Nasal cavity respiratory epithelium epithelial cell of viscerocranial mucosa (primary cell): ENCODE results near the gene SLC51A. TPM values are rescaled to one million over a fixed set of nuclear protein-coding genes. Genes with fewer than 3 reads are reported as not detected.

ENCODE experiments used
- total RNA-seq: library from RNA; depleted of rRNA; stranded (reverse); fragments of >200 nt; gene quantifications from 2 replicates; pipeline ENCODE4 v1.2.3, GENCODE V29; 2014

SLC51A gene
- not detected in 2 replicates for total RNA-seq

DNA sequence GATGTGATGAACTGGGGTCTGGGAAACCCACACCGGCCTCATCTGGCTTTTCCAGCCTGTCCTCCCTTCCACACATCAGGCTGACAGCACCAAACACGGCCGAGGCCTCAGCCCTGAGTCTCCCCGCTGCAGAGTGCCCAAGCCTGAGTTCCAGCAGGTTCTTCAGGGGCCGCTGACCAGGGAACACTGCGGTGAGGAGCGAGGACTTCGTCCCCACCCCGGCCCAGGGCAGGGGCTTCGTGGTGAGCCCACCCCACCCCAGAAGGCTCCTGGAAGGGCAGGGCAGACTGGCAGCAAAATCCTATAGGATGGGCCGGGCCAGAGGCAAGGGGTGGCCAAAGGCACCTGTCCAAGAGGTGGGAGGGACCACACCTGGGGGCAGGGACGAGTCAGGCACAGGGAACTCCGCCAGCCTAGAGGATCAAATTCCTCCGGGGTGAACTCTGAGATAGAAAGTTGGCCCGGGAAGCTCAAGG, at the start of gene SLC51A:
Gene SLC51A, plus strand, starts transcription at position 446 of the 476 bp plus-strand sequence. CDS start 179 bp downstream, outside the sequence.

DNA sequence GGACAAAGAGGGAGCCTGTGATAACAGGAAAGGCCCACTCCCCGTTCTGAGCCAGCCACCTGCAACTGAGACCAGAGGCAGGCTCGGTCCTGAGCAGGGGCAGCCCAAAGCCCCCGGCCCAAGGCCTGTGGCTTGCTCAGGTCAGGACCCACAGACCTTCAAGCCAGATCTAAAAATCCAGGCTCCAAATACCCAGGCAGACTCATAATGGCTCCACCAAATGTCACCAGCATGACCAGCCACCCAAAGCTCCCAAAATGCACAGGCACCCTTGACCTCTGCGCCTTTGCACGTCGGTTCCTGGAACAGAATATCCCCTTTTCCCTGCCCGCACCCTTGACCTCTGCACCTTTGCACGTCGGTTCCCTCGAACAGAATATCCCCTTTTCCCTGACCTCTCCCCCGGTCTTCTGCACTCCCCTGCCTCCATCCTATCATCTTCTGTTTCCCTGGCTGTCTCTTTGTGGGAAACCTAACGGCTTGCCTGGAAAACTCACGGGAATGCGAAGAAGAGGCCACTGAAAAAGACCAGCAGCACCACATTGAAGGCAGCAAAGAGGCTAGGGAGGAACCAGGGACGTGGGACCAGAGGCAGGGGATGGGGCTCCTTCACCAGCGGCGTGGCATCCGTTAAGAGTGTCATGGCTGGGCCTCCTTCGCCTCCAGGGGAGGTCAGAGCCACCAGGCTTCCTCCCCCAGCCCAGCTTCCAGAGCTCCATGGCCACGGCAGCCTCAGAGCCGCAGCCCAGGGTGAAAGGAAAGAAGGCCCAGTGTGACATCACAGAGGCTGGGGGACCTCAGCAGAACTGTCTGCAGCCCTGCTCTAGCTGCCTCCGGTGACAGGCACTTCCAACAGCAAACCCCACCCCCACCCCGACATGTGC, 5.4 kb upstream of the SLC51A start, which contains the start of gene ZDHHC19:
Gene ZDHHC19, minus strand, starts transcription at position 728 of the 884 bp plus-strand sequence. Its CDS starts 85 bp downstream, at position 643.

Other genes starting within 250 kb of the SLC51A start
- gene TFRC, start 134.4 kb upstream of the SLC51A start, total RNA-seq: 166 and 271 TPM in 2 replicates
- gene ZDHHC19, start 5.1 kb upstream of the SLC51A start, total RNA-seq: not detected in 2 replicates
- 60.1 and 83.4 TPM in 2 replicates for gene PCYT1A, start 71.2 kb downstream of the SLC51A start, total RNA-seq
- gene DYNLT2B, start 101.7 kb downstream of the SLC51A start, total RNA-seq: 13.8 and 27.0 TPM in 2 replicates
- gene TM4SF19, start 121.9 kb downstream of the SLC51A start, total RNA-seq: 0.93 and 5.8 TPM in 2 replicates
- gene UBXN7, start 215.9 kb downstream of the SLC51A start, total RNA-seq: 18.8 and 29.3 TPM in 2 replicates